HCEC 1CT (cell line): Measurements from ENCODE around the gene RD3L.
"Not testable (repeated sequence)": the region's sequence is repeated elsewhere in the genome, so short reads cannot be mapped to it uniquely, and the experiment has no call there.

Experiments used
- DNase-seq: peaks from one replicate; pipeline ENCODE4 v3.0.0-alpha.2; 2017

RD3L gene

DNA sequence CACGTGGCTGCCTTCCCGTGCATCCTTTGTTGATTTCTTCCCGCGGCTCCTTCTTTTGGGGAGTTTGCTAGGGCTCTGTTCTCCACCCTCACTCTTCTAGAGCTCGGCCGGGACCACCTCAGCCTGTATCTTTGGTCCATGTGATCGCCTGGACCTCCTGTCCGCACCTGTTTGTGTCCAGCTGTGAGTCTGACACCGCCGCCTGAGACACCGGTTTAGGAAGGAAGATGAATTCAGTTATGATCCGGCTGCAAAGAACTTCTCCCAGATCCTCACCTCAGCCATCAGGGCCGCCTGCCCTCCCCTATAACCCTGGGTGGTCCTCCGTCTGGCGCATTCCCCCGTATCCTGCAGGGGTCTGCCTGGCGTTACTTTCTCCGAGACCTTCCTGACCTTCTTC is 14.8 kb downstream of the RD3L start:
- no peak for DNase-seq

DNA sequence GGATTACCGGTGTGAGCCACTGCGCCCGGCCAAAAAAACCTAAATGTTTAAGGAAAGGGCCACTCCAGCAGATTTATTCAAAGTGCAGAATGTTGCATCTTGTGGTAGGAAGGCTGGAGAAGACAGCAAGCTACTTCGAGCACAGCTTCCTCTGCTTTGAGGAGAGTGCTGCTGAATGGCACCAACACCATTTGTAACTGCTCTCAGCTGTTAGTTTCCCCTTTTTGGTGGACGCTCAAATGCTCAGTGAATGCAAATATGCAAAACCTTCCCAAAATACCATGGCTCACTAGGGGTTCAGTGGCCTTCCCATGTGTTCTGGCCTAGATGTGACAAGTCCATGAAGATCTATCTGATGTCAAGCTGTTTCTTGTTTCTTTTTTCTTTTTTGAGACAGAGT is 17.0 kb downstream of the RD3L start:
- DNase-seq = no peak

DNA sequence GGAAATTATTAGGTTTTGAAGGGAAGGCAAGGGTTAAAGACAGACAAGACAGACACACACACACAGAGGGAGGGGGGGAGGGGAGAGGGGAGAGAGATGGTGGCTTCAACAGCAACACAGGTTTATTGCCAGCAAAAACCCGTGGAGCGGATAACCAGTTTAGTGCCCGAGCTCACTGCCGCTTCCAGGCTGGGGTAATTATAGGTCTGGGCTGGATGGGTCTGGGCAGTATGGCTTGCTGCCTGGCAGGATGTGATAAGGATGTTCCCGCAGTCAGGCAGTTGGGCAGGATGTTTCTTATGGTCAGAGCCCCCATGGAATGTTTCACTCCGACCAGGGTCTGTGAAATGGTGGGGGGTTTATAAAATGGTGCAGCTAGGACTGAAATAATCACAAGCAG is 18.5 kb downstream of the RD3L start:
- no peak for DNase-seq

DNA sequence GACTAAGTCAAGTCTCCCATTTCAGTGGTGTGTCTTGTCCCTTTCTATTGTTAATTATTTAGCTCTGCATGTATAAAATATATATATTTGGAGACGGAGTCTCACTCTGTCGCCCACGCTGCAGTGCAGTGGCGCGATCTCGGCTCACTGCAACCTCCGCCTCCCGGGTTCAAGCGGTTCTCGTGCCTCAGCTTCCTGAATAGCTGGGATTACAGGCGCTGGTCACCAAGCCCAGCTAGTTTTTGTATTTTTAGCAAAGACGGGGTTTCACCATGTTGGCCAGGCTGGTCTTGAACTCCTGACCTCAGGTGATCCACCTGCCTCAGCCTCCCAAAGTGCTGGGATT is 20.5 kb downstream of the RD3L start:
- not testable (repeated sequence) for DNase-seq

DNA sequence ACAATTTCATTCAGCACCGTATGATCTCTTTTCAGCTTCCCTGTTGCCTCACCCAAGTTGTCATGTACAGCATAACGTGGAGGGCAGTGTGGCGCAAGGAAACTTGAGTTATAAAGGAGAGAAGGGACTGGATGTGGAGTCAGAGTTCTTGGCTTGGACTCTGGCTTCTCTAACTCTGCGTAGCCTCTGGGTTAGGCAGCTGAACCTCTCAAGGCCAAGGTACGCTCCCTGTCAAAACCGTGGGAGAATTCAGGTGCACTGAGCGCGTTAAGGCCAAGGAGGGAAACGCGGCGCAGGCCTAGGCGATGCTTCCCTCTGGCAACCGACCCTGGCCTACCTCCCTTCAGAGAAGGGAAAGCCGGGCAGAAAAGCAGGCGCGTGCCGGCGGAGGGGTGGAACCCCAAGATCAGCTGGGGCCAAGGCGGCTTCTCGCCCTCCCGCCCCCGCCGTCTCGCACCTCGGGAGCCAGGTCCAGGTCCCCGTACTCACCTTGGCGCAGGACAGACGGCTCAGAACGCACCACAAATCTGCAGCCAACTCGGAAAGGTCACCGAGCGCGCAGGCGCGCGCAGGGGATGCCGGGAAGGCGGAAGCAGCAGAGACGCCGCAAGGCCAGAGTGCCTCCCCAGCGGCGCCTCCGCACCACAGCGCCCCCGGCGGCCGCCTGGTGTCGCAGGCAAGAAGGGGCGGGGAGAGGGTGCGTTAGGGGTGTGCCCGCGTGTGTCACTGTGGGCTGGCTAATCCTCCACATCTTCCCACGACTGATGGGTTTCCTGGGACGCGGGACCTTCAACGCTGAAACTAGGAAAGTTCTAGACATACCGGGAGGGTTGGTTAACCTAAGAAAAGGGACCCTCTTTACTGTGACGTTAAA is 21.1 kb downstream of the RD3L start:
- peak; percentile 87 for DNase-seq

DNA sequence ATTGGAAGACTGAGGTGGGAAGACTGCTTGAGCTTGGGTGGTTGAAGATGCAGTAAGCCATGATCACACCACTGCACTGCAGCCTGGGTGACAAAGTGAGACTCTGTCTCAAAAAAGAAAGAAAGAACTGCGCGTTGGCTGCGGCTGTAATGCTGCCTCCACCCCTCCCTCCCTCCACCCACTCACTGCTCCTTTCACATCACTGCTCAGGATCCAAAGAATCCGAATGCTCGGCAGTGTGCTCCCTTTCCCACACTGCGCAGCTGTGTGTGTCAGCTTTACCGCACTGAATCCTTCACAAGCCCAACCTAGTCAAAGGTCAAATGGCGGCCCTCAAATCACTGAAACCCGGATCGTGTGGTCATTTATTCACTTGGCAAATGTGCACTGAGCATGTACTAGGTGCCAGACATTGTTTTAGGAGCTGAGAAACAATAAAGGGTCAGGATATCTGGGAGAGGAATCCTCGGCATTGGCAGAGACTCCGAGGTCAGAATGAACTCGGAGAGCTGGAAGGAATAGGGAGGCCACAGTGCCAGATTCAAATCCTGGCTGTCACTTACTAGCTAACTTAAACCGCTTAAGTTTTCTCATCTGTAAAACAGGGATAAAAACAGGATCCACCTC is 25.6 kb downstream of the RD3L start:
- no peak for DNase-seq

DNA sequence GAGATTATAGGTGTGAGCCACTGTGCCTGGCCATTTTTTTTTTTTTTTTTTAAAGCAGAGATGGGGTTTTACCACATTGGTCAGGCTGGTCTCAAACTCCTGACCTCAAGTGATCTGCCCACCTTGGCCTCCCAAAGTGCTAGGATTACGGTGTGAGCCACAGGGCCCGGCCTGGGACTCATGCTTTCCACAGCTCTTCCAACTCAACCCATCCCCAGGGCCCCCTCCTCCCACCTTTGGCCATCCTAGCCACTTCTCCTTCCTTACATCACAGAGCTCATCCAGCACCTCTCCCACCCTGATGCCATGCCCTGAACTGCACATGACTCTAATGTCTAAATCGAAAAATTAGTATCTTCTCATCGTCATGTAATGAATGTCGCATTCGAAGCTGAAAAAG is 26.7 kb downstream of the RD3L start:
- no peak for DNase-seq

DNA sequence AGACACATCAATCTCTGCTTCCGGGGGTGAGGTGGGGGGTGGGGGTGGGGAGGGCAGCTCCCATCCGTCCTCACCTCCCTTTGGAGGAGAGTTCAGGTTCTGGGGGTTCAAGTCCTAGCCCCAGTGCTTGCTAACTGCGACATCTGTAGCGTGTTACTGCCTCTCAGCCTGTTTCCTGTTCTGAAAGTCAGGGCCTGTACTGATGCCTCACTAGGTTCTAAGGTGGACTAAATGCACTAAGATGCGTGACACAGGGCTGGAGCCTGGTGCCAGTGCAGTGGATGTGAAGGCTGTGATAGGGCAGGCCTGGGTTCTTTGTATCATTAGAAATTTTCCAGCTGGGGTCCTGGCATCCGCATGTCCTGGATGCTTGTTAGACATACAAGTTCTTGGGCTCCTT is 31.3 kb downstream of the RD3L start:
- DNase-seq = no peak

DNA sequence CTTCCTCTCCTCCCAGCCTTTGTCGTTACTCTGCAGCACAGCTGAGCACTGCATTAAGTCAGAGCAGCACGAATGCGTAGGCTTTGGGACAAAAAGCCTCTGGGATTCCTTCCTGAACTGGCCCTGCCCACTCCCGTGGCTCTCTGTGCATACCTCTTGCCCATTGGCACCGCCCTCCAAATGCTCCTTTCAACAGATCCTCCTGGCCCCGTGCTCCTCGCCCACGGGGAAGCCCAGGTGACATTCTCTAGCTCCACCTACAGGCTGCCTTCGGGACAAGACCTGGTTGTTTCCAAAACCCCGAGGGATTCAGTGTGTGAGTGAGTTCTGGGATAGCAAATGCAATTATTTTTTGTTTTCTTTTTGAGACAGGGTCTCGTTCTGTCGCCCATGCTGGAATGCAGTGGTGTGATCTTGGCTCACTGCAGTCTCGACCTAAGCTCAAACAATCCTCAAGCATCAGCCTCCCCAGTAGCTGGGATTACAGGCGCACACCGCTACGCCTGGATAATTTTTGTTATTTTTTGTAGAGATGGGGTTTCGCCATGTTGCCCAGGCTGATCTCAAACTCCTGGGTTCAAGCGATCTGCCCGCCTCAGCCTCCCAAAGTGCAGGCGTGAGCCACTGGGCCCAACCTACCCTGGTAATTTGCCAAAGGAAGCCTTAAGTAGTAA is 31.9 kb downstream of the RD3L start:
- peak; percentile 42 for DNase-seq

DNA sequence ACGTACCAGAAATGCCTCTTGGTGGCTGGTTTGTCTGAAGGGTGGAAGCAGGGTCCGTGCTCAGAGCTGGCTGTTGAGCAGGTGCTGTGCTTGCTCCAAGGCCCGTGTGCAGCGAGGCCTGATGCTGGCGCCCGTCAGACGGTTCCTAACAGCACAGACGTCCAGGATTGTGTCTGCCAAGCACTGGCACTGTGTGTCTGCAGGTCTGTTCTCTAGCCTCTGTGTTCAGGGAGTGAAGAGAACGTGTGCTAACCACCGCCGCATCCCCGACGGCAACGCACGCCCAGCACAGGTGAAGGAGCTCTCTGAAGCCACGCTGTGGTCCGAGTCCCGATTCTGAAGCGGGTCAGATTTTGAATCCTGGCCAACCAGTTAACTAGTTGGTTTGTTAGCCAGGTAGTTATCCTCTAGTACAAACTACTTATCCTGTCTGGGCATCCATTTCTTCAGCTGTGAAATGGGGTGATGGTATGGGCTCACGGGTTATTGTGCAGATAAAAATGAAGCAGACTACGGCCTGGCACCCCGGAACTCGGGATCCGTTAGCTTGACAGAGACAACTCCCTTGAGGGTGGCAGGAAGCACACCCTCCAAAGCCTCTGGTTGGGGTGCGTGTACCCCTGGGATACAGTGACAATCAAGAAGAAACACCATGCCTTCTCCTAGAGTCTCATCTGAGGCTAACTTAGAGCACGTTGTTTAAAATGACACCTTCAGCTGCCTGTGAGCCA is 32.6 kb downstream of the RD3L start:
- no peak for DNase-seq

DNA sequence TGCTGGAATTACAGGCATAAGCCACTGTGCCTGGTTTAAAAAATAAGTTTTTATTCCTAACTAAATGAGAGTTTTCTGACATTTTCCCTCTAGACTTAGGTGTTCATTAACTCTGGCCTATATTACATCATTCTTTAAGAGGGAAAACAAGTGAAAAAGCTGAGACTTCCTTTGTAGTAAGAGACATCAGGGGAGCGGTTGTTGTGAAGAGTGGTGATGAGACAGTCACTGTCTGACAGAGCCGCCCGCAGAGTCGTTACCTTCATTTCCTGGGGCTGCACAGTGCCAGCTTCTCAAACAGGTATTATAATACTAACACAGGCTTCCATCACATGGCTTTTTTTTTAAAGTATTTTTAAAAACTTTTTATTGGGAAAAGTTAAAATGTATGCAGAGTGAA is 33.7 kb downstream of the RD3L start:
- no peak for DNase-seq

DNA sequence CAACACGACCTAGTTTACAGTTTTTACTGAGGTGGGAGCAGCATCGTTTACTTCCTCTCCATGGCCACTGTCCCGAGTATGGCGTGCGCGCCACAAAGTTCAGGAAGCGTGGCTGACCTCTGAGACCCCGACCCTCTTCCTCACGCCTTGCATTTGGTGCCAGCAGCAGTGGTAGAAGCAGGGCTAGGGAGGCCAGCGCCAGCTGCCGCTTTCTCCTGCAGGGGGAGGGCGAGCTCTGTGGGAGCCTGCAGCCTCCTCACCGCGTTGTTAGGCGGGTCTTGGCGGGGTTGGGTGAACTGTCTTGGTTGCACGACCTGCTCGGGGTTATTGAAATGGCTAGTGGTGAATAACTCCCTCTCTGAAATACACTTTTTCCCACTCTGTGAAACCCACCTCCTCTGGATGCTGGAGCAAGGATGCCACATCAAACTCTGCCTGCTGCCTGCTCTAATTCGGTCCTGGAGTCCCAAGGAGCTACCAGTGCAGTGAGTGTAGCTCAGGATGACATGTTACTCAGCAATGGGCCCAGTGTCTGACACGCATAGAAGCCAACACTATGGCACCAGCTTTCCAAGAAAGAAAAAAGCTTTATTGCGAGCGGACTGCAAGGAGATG is 36.4 kb downstream of the RD3L start:
- no peak for DNase-seq

DNA sequence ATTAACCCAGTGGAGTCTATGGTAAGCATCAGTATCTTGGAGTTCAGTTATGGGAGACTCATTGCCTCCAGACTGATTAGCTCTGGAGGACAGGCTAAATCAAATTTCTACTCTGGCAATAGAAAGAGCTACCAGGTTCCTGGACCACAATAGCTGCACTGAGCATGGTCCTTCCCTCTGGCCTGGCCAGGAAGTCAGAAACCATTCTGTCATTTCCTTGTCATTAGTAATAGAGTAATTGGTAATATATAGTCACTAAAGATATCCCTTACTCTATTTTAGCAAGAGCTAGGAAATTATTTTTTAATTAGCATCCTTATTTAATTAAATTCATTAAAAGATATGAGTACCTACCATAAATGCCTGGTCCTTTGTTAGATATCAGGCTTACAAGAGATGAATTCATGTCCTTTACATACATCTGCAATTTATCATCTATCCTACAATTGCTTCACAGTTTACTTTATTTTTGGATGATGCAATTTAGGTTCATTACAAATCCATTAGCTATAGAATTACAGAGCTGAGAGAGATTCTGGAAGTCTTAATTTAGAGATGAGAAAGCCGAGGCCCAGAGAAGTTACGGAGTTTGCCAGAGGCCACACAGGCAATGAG is 37.7 kb downstream of the RD3L start:
- peak; percentile 11 for DNase-seq

DNA sequence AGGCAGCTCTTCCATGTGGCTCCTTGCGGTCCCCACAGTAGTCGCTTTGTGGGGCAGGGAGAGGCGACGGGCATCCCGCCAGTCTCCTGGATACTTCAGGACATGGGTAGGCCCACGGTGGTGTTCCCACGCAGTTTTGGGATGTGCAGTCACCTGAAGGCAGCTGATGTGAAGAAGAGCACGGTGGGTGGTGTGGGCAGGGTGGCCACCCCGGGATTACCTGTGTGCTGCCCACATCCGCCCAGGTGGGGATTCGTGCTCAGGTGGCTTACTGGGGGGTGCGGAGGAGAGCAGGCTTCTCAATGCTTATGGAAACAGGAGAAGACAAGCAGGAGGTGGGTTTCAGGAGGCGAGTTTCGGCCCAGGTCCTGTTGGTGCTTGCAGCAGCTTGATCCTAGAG is 42.5 kb downstream of the RD3L start:
- DNase-seq = no peak

DNA sequence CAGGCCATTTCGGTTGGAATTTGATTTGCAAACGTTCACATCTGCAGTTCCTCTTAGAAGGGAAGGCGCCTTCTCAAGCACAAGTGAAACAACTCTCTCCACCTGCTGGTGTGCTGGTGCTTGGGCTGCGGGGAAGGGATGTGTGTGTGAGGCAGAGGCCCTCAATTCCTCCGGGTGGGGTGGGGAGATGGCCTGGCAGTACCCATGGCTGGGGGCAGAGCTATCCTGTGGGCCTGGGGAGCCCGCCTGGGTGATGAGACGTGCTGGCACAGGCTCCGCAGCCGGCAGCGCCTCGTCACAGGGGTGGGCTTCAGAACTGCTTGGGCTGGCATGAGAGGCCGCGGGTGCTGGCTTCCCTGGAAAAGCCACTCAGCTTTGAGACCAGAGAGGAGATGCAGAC is 43.0 kb downstream of the RD3L start:
- no peak for DNase-seq

DNA sequence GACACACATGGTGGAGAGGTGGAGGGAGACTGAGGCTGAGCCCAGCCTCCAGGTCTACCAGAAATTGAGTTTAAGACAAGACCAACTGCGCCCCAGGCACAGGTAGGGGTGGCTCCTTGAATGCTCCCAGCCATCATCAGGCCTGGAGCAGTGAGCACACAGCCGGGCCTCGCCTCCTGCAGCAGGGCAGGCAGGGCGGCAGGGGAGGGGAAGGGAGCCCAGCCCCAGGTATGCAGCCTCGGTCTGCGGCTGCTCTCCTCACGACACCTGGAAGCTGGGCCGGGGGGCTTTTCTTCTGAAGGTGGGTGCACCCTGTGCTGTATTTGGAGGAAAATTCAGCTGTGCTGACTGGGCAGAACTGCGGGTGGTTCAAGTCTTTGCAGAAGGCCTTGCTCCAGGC is 43.6 kb downstream of the RD3L start:
- no peak for DNase-seq

DNA sequence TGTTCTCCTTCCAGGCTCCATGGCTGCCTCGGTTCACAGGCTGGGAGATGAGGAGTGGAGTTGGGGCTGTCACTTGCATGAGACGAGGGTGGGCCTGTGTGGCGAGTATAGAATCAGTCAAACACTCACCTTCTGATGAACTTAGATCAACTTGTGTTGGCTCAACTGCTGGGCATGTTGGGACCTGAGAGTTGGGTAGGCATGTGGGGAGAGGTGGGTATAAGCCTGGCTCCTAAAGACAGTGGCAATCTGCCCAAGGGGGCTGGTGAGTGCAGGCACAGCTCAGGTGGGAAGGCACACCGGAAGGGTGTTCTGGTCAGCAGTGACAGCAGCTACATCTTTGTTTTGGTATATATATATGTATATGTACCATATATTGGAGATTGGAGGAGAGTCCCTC is 44.1 kb downstream of the RD3L start:
- no peak for DNase-seq

DNA sequence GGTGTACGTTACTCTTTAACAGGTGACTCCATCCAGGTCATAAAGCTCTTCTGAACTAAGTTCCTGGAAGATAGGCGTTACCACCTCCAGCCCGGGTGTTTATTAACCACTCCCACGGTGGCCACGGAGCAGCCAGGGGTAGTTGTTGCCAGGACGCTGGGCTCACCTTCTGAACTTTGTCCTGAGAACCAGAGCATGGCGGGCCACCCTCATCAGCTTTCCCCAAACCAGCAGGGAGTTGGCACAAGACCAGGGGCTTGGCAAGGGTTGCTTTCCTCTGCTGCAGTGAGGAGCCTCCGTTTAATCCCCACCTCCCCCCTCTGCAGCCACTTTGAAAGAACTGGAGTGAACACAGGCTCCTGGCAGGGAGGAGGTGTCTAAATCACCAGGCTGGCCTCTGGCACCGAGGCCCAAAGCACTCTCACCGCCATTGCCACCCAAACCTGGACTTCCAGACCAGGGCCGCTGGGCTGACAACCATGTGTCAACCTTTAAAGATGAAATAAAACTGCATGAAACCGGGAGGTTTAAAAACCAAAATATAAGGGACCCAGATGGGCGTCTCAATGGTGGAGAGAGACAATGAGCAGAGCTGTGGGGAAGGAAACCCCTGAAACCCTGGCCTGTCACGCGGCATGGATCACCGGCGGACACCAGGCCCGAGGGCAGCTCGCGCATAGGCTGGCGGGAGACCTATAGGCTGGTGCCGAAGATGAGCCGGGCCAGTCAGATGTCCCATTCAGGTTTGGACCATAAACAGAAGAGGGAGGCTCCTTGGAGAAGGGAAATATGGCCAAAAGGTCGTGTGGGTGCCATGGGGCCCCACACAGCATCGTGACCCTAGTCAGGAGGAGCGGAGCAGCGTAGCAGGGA is 45.0 kb downstream of the RD3L start:
- DNase-seq = no peak

DNA sequence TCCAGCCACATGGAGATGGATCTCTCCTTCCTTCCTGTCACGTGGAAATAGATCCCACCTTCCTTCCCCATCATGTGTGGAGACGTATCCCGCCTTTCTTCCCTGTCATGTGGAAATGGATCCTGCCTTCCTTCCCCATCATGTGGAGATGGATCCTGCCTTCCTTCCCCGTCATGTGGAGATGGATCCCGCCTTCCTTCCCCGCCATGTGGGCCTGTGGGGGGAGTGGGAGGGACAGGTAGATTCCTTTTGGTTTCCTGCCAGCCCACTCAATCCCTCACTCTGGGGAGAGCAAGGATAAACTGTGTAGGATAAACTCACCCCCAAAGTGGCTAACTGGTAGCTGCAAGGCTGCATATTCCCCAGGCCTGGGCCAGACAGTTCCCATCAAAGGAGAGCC is 45.8 kb downstream of the RD3L start:
- DNase-seq = no peak

DNA sequence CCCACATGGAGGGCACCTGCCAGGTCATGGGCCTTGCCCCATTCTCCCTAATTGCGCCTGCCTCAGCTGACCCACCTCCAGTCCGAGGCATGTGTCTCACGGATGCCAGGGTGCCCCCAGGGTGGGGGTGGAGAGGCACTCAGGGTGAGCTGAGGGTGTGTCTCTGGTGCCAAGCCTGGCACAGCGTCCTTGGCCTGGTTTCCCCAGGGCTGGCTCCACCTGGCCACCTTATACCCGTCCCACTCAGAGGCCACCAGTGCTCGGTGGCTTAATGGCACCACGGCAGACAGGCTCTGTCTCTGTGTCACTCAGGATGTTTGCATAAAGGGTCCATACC is 47.6 kb downstream of the RD3L start:
- DNase-seq = no peak

DNA sequence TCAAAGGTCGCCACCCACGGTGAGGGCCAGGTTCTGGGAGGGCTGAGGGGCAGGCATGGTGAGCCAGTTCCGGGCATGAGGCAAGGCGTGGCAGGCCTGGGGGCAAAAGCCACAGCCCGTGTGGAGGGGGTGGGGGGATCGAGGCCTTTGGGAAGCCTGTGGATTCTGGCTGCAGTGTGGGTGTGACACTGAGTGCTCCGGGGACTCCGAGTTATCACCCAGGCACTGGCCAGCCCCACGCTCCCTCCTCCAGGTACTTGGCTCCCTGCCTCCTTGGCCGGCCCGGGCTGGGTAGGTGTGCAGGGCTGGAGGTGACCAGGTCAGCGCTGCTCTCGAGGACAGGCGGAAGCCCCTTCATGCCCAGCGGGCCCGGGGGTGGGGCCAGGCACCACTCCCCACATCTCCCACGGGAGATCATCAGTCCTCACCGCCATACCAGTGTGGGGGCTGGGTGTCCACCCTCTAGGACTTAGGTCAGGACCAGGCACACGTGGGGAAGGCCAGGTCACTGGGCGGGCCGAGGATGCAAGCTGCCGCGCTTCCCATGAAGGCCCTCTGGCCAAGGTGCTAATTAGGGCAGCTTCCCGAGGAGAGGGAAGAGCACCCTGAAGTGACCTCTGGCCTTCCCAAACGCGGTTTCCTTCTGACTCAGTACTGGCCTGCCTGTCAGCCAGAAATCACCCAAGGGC is 48.2 kb downstream of the RD3L start:
- DNase-seq = no peak
